ENCODE measurements around the gene ST7.

DNA sequence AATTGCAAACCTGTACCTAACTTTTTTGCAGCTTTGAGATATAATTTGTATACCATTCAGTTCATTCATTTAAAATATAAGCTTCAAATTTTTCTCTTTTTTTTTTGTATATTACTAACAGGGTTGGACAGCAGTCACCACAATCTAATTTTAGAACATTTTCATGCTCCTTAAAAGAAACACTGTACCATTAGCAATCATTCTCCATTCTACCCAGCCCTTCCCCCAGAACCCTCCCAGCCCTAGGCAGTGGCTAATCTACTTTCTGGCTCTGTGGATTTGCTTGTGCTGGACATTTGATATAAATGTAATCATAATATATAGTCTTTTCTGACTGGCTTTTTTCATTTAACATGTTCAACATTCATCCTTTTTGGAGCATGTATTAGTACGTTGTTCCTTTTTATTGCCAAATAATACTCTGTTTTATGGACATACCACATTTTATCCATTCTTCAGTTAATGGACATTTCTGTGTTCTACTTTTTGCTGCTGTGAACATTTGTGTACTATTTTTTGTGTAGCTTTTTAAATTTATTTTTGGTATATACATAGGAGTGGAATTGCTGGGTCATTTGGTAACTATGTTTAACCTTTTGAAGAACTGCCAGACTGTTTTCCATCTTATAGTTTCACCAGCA lies 40.9 kb upstream of the ST7 start:
- TF ChIP-seq GATA3 (IDR thresholded peaks at IDR 0.05; ENCODE audit: borderline replicate concordance) (no peak), POLR2A (IDR thresholded peaks at IDR 0.05; ENCODE audit: low read length) (no peak), FOSL2 (IDR thresholded peaks at IDR 0.05) (no peak), FOSL2 (CRISPR knock-in tag; IDR thresholded peaks at IDR 0.05) (no peak), JUN (IDR thresholded peaks at IDR 0.05) (no peak), NFE2L2 (conservative IDR thresholded peaks at IDR 0.05; ENCODE audit: low read length) (no peak), SMC3 (IDR thresholded peaks at IDR 0.05) (no peak)
- TF ChIP-seq, protein P1, sequence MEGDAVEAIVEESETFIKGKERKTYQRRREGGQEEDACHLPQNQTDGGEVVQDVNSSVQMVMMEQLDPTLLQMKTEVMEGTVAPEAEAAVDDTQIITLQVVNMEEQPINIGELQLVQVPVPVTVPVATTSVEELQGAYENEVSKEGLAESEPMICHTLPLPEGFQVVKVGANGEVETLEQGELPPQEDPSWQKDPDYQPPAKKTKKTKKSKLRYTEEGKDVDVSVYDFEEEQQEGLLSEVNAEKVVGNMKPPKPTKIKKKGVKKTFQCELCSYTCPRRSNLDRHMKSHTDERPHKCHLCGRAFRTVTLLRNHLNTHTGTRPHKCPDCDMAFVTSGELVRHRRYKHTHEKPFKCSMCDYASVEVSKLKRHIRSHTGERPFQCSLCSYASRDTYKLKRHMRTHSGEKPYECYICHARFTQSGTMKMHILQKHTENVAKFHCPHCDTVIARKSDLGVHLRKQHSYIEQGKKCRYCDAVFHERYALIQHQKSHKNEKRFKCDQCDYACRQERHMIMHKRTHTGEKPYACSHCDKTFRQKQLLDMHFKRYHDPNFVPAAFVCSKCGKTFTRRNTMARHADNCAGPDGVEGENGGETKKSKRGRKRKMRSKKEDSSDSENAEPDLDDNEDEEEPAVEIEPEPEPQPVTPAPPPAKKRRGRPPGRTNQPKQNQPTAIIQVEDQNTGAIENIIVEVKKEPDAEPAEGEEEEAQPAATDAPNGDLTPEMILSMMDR (IDR thresholded peaks at IDR 0.05): no peak
